WI38 (cell line): ENCODE results near the gene ABCA13.

Experiments used
- H3K4me3 ChIP-seq: 2 replicates; pipeline ENCODE4 v1.5.1; 2011; ENCODE audit warnings: low read depth, mild to moderate bottlenecking, control low read depth, low read length
- CTCF ChIP-seq: IDR thresholded peaks from 2 replicates; pipeline ENCODE4 v1.5.1; 2012; ENCODE audit warnings: low read depth, mild to moderate bottlenecking, control low read depth, low read length

The ABCA13 gene

DNA sequence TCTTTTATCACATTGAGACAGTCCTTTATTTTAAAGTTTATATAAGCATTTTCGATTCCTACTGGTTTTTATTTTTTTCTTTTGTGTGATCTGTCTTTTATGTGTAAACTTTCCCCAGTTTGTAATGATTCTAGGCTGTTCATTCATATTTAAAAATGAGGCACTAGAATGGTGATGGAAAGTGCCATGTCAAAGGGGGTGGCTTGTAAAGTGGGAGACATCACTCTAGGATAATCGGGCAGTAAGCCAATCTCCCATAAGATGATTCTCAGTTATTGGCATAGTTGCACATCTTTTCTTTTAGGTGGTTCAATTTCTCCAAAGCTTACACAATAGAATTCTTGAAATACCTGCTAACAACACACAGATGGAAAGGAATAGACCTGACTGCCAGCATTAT, 90.4 kb downstream of the ABCA13 start:
- no peak overlapping the region for H3K4me3 ChIP-seq
- TF ChIP-seq CTCF, result no peak

- TF ChIP-seq CTCF, result no peak
- no peak overlapping the region for H3K4me3 ChIP-seq
Observed at GRCh38 chr7:48262606-48263310, 91.5 kb downstream of the ABCA13 start.

- TF ChIP-seq CTCF, result no peak
- H3K4me3 ChIP-seq, result no peak overlapping the region
Observed at GRCh38 chr7:48263311-48263650, 92.0 kb downstream of the ABCA13 start.

GRCh38 chr7:48269066-48269465, 97.8 kb downstream of the ABCA13 start:
- no peak for TF ChIP-seq CTCF
- H3K4me3 ChIP-seq, result no peak overlapping the region

DNA sequence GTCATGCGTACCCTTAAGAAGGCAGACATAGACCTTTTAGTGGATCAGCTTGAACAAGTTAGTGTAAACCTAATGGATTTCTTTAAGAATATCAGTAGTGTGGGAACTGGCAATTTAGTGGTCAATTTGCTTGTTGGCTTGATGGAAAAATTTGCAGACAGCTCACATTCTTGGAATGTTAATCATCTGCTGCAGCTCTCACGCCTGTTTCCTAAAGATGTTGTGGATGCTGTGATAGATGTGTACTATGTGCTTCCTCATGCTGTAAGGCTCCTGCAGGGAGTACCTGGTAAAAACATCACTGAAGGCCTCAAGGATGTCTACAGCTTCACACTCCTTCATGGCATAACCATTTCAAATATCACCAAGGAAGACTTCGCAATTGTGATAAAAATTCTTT, 103.4 kb downstream of the ABCA13 start:
- no peak for TF ChIP-seq CTCF
- no peak overlapping the region for H3K4me3 ChIP-seq

DNA sequence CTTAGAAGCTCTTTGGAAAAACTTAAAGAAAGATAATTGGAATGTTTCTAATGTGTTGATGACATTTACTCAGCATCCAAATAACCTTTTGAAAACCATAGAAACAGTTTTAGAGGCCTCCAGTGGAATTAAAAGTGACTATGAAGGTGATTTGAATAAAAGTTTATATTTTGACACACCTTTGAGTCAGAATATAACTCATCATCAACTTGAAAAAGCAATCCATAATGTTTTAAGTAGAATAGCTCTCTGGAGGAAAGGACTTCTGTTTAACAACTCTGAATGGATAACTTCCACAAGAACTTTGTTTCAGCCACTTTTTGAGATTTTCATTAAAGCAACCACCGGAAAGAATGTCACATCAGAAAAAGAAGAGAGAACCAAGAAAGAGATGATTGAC, 108.2 kb downstream of the ABCA13 start:
- H3K4me3 ChIP-seq, result no peak overlapping the region

DNA sequence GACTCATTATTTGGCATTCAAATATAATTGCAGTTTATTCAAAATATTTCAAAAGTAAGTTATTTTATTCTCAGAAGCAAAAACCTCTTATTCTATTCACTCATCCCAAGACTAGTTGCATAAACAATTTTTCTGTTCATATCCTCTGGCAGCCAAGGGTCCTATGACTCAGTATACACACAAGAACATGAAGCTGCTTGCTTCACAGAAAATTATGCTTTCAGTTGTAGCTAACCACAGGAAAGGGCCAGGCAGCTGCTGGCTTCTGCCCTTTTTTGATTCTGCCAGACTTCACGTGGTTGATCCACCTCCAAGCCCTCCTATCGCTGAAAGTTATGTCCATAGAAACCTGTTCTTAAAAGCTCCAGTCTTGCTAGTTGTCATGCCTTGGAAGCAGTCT, 108.8 kb downstream of the ABCA13 start:
- no peak for TF ChIP-seq CTCF
- H3K4me3 ChIP-seq, result no peak overlapping the region

More for the DNA sequence above, 108.2 kb downstream of the ABCA13 start:
- TF ChIP-seq CTCF, result no peak
